Measurements from ENCODE around the gene SIGMAR1.

GRCh38 chr9:34630402-34631154 lies 7.0 kb downstream of the SIGMAR1 start:
- no peak for TF ChIP-seq CTCF (IDR thresholded peaks at IDR 0.05)
- TF ChIP-seq POLR2A (IDR thresholded peaks at IDR 0.05) = no peak

Data from testis (tissue), 2 donors.